MM.1S (cell line): ENCODE data around the gene AGRP.

Experiments used
- DNase-seq: peaks from one replicate; pipeline ENCODE4 v3.0.0-alpha.2; 2015
- H2AFZ ChIP-seq: fragments of 300-600 bp; sonication (generic); 2 replicates; pipeline ENCODE4 v1.6.0; 2016; ENCODE audit warnings: antibody characterized with exemption, low read length
- H3F3A ChIP-seq: fragments of 300-600 bp; sonication (generic); 2 replicates; pipeline ENCODE4 v1.6.1; 2016; ENCODE audit warnings: mild to moderate bottlenecking, antibody characterized with exemption, low read length, moderate library complexity, mixed read lengths; ENCODE audit not compliant: insufficient read depth
- H3K27ac ChIP-seq: fragments of 300-600 bp; sonication (generic); 2 replicates; pipeline ENCODE4 v1.5.1; 2016; ENCODE audit warnings: mild to moderate bottlenecking, low read length
- H3K27me3 ChIP-seq: fragments of 300-600 bp; sonication (generic); replicated peaks from 2 replicates; pipeline ENCODE4 v1.6.0; 2016; ENCODE audit warnings: low read length; ENCODE audit not compliant: insufficient read depth
- H3K36me3 ChIP-seq: fragments of 300-600 bp; sonication (generic); replicated peaks from 2 replicates; pipeline ENCODE4 v1.6.1; 2016; ENCODE audit warnings: mild to moderate bottlenecking, low read length, mixed read lengths; ENCODE audit not compliant: insufficient read depth
- H3K4me1 ChIP-seq: fragments of 300-600 bp; sonication (generic); 2 replicates; pipeline ENCODE4 v1.6.1; 2016; ENCODE audit warnings: low read length, mixed read lengths
- H3K4me2 ChIP-seq: fragments of 300-600 bp; sonication (generic); 2 replicates; pipeline ENCODE4 v1.6.0; 2016; ENCODE audit warnings: low read depth, low read length
- H3K4me3 ChIP-seq: fragments of 300-600 bp; sonication (generic); 2 replicates; pipeline ENCODE4 v1.5.1; 2016; ENCODE audit warnings: low read length, mixed read lengths
- H3K79me2 ChIP-seq: fragments of 300-600 bp; sonication (generic); 2 replicates; pipeline ENCODE4 v1.6.1; 2016; ENCODE audit warnings: mixed run types, low read length, mixed read lengths
- H3K9ac ChIP-seq: fragments of 300-600 bp; sonication (generic); 2 replicates; pipeline ENCODE4 v1.6.1; 2016; ENCODE audit warnings: low read length, mixed read lengths
- H3K9me2 ChIP-seq: fragments of 300-600 bp; sonication (generic); replicated peaks from 2 replicates; pipeline ENCODE4 v1.6.1; 2016; ENCODE audit warnings: mild to moderate bottlenecking, low read length, mixed read lengths; ENCODE audit not compliant: insufficient read depth
- H3K9me3 ChIP-seq: fragments of 300-600 bp; sonication (generic); replicated peaks from 2 replicates; pipeline ENCODE4 v1.6.1; 2016; ENCODE audit warnings: mild to moderate bottlenecking, low read length, mixed read lengths; ENCODE audit not compliant: insufficient read depth
- H4K20me1 ChIP-seq: fragments of 300-600 bp; sonication (generic); 2 replicates; pipeline ENCODE4 v1.6.1; 2016; ENCODE audit warnings: mild to moderate bottlenecking, low read length, moderate library complexity, mixed read lengths; ENCODE audit not compliant: insufficient read depth
- EZH2 ChIP-seq: fragments of 300-600 bp; sonication (generic); optimal IDR thresholded peaks from 2 replicates; pipeline ENCODE3; 2017; ENCODE audit warnings: low read depth, mild to moderate bottlenecking, antibody characterized with exemption, low read length, mixed read lengths
- EZH2phosphoT487 ChIP-seq: fragments of 300-600 bp; sonication (generic); IDR thresholded peaks from 2 replicates; pipeline ENCODE4 v1.6.1; 2018; ENCODE audit warnings: antibody characterized with exemption, low read length
- TF ChIP-seq, protein P1 (sequence below): fragments of 300-600 bp; sonication (generic); IDR thresholded peaks from 2 replicates; pipeline ENCODE4 v1.5.1; 2016; ENCODE audit warnings: antibody characterized with exemption, low read length, mixed read lengths

Gene AGRP

DNA sequence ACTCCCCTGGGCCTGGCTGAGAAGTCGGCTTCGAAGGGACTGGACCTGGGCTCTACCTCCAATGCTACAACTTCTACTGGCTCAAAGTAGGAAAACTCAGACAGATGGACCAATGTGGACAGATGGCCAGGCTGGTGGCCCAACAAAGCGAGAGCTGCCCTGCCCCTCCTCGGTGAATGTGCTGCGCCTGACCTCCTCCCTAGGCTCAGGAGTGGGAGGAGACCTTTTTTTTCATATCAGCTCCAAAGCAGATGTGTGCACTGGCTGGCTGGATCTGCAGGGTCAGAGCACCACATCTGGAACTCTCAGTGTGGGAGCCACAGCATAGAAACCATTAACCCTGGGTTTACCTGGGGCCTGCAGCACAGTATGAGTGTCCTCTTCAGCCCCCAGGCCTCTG is 23.2 kb downstream of the AGRP start:
- no peaks in the 10 kb centered on the region for H3K27me3 ChIP-seq
- H3K79me2 ChIP-seq = peaks cover 77% of the 10 kb centered on the region
- H3K9me2 ChIP-seq = no peaks in the 10 kb centered on the region
- H4K20me1 ChIP-seq = peaks cover 4% of the 10 kb centered on the region
- no peaks in the 10 kb centered on the region for H3K36me3 ChIP-seq
- no peaks in the 10 kb centered on the region; the same call in 1 of the 2 replicates for H3F3A ChIP-seq
- no peak for DNase-seq
- H2AFZ ChIP-seq = no peak overlapping the region
- no peak overlapping the region for H3K4me2 ChIP-seq
- H3K27ac ChIP-seq = no peak overlapping the region
- no peaks in the 10 kb centered on the region for H3K9me3 ChIP-seq
- no peak overlapping the region for H3K9ac ChIP-seq
- H3K4me1 ChIP-seq = no peaks in the 10 kb centered on the region
- TF ChIP-seq EZH2 (no peak), EZH2phosphoT487 (no peak)
- TF ChIP-seq, protein P1, sequence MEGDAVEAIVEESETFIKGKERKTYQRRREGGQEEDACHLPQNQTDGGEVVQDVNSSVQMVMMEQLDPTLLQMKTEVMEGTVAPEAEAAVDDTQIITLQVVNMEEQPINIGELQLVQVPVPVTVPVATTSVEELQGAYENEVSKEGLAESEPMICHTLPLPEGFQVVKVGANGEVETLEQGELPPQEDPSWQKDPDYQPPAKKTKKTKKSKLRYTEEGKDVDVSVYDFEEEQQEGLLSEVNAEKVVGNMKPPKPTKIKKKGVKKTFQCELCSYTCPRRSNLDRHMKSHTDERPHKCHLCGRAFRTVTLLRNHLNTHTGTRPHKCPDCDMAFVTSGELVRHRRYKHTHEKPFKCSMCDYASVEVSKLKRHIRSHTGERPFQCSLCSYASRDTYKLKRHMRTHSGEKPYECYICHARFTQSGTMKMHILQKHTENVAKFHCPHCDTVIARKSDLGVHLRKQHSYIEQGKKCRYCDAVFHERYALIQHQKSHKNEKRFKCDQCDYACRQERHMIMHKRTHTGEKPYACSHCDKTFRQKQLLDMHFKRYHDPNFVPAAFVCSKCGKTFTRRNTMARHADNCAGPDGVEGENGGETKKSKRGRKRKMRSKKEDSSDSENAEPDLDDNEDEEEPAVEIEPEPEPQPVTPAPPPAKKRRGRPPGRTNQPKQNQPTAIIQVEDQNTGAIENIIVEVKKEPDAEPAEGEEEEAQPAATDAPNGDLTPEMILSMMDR = no peak
- no peak overlapping the region for H3K4me3 ChIP-seq

DNA sequence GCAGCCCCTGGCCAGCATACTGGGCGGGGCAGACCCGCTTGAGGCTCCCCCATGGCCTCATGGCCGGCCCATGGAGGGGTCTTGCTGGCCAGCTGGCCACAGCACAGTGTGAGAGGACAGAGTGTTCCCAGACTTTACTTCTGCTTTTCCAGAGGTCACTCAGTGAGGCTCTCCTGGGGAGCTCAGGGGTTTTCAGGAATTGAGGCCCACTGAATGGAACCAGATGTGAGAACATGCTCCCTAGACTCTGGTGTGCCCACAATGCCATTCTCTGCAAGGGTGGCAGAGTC is 23.5 kb downstream of the AGRP start:
- Histone ChIP-seq H3K27me3 (no peaks in the 10 kb centered on the region), H3K9me2 (no peaks in the 10 kb centered on the region), H2AFZ (no peak overlapping the region), H3K36me3 (no peaks in the 10 kb centered on the region), H3K27ac (no peak overlapping the region), H3K9ac (no peak overlapping the region), H3K4me1 (no peaks in the 10 kb centered on the region), H3F3A (no peaks in the 10 kb centered on the region; the same call in 1 of the 2 replicates), H3K79me2 (peaks cover 75% of the 10 kb centered on the region), H3K4me2 (no peak overlapping the region), H3K9me3 (no peaks in the 10 kb centered on the region), H3K4me3 (no peak overlapping the region), H4K20me1 (0 out of 2 replicates have a peak, but pooled peaks cover under 1% of the 10 kb centered on the region)
- no peak for DNase-seq
- no peak for TF ChIP-seq EZH2
- TF ChIP-seq EZH2phosphoT487 = no peak
- TF ChIP-seq, protein P1 = no peak

DNA sequence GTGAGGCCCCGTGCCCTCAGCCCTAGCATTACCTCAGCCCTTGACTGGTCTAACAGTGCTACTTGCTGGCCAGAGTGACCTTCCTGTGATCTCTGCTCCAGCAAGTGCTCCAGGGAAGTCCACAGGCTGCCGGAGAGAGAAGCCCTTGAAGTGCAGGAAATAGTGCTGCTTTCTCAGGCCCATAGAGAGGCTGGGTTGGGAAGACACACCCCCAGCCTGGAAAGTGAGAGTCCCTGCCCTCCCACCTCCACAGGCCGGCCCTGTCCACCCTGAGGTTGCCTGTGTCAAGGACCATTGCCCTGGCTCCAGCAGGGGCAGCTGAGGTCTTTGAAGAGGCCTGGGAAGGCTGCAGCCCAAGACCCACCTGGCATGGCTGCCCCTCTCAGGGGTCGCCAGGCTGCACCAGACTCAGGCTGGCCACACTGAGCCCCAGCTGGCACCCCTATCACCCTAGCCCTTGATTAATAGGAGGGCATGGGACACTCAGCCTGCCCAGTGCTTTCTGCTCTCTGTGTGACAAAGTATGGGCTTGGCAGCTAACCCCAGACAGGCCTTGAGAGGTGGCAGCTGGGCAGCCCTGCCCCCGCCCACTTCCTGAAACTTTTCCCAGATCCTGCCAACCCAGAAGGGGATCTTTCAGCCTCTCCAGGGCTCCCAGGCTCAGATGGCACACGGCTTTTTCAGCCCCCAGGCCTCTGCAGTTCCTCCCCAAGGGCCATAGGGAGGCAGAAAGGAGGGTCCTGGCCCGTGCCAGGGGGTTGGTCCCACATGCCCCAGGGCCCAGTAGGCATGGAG is 24.1 kb downstream of the AGRP start:
- Histone ChIP-seq H2AFZ (no peak overlapping the region), H3K9ac (no peak overlapping the region), H3F3A (no peaks in the 10 kb centered on the region; the same call in 1 of the 2 replicates), H3K4me3 (no peak overlapping the region), H3K27ac (no peak overlapping the region), H3K27me3 (no peaks in the 10 kb centered on the region), H3K4me1 (no peaks in the 10 kb centered on the region), H4K20me1 (no peaks in the 10 kb centered on the region), H3K4me2 (no peak overlapping the region), H3K9me2 (no peaks in the 10 kb centered on the region), H3K79me2 (peaks cover 73% of the 10 kb centered on the region), H3K36me3 (no peaks in the 10 kb centered on the region), H3K9me3 (no peaks in the 10 kb centered on the region)
- TF ChIP-seq, protein P1 = no peak
- no peak for TF ChIP-seq EZH2phosphoT487
- TF ChIP-seq EZH2 = no peak
- DNase-seq = no peak
